Frontal cortex (tissue), 4 donors: ENCODE results near the gene SHROOM2. TPM values are rescaled to one million over a fixed set of nuclear protein-coding genes. Genes with fewer than 3 reads are reported as not detected.
"Not testable (repeated sequence)": the region's sequence is repeated elsewhere in the genome, so short reads cannot be mapped to it uniquely, and the experiment has no call there.

Experiments used
- DNase-seq, 2 donors: peaks; one replicate each; pipeline ENCODE4 v3.0.0; 2012; ENCODE audit warnings: low spot score in 2 of 2
- FAIRE-seq: peaks from 2 replicates; lab custom pipeline; 2012; peaks lifted over from hg19 to GRCh38; lab: Jason Lieb, UNC
- total RNA-seq: library from RNA; depleted of rRNA; stranded (reverse); fragments of >200 nt; gene quantifications from one replicate; pipeline ENCODE4 v1.2.3, GENCODE V29; 2014
- donor health status: control.
- donor health status: control.
- donor health status: control.

The SHROOM2 gene, protein sequence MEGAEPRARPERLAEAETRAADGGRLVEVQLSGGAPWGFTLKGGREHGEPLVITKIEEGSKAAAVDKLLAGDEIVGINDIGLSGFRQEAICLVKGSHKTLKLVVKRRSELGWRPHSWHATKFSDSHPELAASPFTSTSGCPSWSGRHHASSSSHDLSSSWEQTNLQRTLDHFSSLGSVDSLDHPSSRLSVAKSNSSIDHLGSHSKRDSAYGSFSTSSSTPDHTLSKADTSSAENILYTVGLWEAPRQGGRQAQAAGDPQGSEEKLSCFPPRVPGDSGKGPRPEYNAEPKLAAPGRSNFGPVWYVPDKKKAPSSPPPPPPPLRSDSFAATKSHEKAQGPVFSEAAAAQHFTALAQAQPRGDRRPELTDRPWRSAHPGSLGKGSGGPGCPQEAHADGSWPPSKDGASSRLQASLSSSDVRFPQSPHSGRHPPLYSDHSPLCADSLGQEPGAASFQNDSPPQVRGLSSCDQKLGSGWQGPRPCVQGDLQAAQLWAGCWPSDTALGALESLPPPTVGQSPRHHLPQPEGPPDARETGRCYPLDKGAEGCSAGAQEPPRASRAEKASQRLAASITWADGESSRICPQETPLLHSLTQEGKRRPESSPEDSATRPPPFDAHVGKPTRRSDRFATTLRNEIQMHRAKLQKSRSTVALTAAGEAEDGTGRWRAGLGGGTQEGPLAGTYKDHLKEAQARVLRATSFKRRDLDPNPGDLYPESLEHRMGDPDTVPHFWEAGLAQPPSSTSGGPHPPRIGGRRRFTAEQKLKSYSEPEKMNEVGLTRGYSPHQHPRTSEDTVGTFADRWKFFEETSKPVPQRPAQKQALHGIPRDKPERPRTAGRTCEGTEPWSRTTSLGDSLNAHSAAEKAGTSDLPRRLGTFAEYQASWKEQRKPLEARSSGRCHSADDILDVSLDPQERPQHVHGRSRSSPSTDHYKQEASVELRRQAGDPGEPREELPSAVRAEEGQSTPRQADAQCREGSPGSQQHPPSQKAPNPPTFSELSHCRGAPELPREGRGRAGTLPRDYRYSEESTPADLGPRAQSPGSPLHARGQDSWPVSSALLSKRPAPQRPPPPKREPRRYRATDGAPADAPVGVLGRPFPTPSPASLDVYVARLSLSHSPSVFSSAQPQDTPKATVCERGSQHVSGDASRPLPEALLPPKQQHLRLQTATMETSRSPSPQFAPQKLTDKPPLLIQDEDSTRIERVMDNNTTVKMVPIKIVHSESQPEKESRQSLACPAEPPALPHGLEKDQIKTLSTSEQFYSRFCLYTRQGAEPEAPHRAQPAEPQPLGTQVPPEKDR (N-terminal part only)
- total RNA-seq, result 19.2 TPM

DNA sequence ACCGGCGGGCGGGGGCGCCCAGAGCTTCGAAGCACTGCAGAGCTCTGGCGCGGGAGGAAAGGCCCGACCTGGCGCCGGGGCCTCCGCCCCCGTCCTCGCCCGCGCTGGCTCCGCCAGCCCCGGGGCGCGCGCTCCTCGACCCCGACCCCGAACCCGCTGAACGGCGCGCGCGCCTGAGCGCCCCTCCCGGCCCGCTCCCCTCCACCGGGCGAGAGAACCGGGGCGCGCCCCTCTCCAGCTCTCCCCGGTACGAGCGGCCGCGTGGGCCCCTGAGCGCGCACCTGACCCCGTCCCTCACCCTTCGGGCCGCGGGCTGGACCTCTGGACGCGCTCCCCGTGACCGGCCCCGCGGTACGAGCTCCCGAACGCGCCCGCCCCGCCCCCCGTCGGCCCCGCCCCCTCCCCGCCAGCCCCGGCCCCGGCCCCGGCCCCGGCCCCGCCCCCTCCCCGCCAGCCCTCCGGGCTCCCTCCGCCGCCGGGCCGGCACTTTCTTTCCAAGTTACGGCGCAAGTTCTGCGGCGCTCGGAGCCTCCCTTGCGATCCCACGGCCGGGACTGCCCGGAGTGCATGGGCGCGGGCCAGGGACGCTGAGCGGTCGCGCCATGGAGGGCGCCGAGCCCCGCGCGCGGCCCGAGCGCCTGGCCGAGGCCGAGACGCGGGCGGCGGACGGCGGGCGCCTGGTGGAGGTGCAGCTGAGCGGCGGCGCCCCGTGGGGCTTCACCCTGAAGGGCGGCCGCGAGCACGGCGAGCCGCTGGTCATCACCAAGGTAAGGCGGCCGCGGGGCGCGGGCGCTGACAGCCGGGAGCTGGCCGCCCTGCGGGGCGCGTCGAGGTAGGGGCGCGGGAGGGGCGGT is at the start of gene SHROOM2:
Gene SHROOM2, plus strand, starts transcription at position 486 of the 854 bp plus-strand sequence. Its CDS starts 117 bp downstream, at position 603.
- FAIRE-seq, result no peak
- DNase-seq, result peak in 1 of 2 donors; percentile 18

DNA sequence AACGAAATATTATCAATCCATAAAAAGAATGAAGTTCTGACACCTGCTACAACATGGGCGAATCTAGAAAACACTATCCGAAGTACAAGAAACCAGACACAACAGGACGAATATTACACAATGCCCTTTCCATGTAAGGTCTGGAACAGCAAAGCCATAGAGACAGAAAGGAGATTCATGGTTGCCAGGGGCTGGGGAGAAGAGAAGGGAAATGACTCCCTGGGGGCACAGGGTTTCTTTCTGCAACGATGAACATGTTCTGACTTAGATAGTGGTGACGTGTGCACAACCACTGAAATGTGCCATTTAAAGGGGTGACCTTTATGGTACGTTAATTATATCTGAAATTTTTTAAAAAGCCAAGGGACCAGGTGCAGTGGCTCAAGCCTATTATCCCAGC is 48.9 kb upstream of the SHROOM2 start:
- DNase-seq (no peak), FAIRE-seq (no peak)

DNA sequence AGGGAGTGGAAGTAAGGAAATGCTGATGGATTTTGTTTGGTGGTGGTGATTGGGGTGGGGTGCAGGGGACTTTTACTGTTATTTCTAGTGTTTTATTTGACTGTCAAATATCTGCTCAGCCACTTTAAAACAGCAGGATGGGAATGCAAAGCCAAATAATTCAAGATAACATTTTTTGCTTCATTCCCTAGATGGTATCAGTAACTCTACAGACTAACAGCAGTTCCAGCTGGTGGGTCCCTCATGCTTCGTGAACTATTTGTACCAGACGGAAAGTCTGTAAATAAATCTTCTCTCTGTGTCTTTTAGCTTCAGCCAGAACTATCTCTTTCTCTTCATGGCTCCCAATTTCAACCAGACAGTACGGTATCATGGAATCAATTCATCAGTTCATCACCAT is 48.1 kb upstream of the SHROOM2 start:
- no peak for DNase-seq
- no peak for FAIRE-seq

DNA sequence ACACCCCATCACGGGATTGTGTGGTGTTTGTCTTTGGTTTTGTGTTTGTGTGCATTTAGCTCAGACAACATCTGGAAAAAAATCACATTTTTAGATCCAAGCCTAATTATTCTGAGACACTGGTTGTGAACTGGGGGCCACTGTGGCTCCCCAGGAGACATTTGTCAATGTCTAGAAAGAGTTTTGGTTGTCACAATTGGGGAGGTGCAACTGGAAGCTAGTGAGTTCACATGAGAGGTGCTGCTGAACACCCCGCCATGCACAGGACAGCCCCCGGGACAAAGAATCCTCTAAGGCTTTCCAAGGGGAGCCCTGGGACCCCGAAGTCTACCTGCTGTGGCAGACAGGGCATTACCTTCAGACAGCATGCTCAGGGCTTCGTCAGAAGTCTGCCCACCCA is 47.1 kb upstream of the SHROOM2 start:
- no peak for DNase-seq
- FAIRE-seq, result no peak

DNA sequence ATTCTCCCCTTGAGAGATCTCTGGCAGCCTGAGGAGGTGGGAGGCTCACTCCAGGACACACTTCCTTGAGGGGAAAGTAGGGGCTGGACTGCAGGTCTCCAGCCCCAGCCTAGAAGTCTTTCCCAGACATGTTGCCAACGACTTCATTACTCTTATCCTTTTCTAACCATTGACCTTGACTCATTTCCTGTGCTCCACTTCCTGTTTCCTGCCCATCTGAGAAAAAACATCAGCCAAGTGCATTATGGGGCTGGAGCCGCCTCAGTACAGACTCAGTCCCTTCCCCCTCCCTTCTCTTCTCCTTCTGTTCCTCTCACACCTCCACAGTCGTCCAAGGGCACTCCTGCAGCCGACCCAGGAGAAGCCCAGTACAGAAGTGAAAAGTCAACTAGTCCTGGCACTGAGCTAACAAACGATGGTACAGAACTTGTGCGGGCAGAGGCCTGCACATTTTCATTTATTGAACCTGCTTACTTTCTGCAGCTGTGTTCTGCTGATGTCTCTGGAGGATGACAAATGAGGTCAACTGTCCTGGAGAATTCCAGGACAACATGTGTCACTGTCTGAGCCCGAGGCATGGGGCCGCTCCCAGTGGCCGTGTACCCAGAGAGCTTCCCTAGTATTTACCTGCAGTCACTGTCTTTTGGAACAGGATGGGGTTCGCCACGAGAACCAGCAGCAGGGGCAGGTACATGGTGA is 40.7 kb upstream of the SHROOM2 start:
- FAIRE-seq (no peak), DNase-seq (no peak)

DNA sequence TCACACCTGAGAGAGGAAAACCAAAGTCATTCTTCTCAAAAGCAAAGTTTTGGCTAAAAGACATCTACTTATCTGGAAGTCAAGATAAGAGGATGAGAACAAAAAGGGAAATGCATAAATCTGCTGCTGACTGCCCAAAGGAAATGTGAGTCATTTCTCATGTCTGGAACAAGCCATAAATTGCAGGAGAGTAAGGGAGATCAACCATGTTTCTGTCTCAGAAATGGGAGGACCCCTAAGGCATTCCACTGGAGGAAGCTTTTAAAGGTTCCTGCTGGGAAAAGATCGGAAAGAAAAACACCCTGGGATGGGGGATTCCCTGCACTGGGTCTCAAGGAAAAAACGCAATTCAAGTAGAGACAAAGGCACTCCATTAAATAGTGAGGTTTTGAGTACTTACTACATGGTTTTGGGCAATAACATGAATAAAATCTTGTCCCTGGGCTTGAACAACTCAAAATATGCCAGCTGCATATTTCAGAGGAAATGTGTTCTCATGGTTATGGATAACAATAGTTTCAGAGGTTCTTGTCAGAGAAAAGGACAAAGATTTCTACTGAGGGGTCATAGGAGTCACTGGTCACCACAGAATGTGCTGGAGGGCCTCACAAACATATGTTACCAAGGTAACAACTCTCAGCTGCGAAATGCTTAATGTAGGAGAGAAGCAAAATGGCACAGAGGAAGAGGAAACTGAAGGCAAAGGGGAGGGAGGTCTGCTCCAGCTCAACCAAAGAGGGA is 39.9 kb upstream of the SHROOM2 start:
- FAIRE-seq (no peak), DNase-seq (no peak)

DNA sequence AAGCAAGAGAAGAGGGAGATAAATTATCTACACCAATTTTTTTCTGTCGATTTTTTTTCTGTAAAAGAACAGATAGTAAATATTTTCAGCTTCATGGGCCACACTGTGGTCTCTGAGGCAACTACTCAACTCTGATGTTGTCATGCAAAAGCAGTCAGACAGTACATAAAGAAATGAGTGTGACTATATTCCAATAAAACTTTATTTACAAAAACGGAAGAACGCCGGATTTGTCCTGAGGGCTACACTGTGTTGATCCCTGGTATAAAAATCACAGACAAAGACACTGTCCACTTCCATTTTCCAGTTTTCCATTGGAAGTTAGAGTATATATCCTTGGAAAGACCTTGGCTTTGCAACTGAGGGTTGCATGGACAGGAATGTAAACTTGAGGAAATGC is 38.6 kb upstream of the SHROOM2 start:
- FAIRE-seq (no peak), DNase-seq (no peak)

DNA sequence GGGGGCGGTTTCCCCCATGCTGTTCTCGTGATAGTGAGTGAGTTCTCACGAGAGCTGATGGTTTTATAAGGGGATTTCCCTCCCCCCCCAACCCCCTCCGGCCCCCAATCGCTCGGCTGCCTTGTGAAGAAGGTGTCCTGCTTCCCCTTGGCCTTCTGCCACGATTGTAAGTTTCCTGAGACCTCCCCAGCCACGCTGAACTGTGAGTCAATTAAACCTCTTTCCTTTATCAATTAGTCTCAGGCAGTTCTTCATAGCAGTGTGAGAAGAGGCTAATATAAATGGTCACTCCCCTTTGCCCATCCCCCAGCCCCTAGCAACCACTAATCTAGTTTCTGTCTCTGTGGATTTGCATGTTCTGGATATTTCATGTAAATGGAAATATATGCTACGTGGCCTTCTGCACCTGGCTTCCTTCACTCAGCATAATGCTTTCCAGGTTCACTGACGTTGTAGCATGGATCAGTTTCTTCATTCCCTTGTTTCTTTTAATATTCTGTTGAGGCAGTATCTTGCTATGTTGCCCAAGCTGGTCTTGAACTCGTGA is 37.0 kb upstream of the SHROOM2 start:
- DNase-seq (no peak), FAIRE-seq (no peak)

DNA sequence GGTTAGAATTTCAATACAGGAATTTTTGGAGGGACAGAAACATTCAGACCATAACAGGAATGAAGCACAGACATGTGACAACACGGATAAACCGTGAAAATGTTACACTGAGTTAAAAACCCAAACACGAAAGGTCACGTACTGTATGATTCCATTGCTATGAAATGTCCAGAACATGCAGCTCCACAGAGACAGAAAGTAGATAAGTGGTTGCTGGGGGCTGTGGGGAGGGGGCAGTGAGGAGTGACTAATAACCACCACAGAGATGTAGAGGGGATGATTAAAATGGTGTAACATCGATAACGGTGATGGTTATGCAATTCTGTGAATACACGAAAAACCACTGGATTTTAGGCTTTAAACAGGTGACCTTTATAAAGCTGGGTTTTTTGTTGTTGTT is 28.9 kb upstream of the SHROOM2 start:
- FAIRE-seq, result no peak

DNA sequence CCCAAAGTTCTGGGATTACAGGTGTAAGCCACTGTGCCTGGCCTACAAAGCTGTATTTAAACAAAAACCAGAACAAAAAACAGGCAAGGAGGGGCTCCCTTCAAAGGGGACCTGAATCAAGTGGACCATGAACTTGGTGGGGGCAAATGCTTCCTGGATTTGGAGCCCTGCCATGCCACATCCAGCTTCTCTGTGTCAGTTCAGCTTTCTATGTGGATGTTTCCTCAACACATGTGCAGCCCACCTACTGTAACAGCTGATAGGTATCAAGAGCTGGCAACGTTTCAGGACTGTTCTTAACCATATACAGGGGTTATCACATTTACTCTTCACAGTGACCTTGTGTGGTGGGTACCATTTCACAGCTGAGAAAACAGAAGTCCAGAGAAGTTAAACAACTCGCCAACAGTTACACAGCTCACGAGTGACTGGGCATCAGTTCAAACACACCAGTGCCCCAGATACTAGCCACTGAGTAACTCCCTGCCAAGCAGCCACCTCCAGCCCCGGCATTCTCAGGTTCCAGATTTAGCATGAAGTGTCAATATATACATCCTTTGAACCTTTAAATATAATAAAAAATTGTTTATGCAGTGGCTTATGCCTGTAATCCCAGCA is 28.1 kb upstream of the SHROOM2 start:
- FAIRE-seq (no peak), DNase-seq (no peak)

More for the DNA sequence above, 28.9 kb upstream of the SHROOM2 start:
- no peak for DNase-seq

DNA sequence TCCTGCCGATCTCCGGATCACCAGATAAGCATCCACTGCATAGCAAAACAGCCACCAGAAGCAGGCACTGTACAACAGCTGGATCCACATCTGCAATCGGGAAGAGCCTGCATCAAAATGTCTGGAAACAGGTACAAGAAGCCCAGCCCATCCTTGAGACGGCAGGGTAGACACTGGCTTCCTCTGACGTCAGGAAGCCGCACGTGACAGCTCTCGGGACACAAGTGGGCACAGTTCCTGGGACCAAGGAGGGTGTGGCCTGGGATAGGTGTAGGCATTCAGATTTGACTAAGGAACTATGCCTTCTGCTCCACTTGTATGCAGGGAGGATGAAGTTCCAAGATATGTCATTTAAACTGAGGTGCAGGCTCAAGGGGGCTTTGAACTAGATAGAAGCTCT is 26.9 kb upstream of the SHROOM2 start:
- DNase-seq (no peak), FAIRE-seq (no peak)

DNA sequence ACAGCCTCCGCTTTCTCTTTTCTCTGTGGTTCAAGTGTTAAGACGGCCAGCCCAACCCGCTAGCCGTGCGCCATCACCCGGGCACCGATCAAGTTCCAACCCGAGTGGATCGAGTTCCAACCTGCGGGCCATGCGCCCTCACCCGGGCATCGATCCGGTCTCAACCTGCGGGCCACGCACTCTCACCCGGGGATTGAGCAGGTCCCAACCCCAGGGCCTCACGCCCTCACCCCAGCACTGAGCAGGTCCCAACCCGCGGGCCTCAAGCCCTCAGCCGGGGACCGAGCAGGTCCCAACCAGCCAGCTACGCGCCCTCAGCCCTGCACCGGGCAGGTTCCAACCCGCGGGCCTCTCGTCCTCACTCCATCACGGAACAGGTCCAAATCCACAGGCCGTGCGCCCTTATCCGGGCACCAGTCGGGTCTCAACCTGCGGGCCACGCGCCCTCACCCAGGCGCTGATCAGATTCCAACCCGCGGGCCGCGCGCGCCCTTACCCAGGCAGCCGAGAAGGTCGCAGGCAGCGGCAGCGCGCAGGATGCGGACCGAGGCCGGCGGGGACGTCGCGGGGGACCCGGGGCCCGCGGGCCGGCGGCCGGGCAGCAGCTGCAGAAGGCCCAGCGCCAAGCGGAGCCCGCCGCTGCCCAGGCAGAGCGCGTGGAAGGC is 21.0 kb upstream of the SHROOM2 start:
- FAIRE-seq (no peak), DNase-seq (no peak)

DNA sequence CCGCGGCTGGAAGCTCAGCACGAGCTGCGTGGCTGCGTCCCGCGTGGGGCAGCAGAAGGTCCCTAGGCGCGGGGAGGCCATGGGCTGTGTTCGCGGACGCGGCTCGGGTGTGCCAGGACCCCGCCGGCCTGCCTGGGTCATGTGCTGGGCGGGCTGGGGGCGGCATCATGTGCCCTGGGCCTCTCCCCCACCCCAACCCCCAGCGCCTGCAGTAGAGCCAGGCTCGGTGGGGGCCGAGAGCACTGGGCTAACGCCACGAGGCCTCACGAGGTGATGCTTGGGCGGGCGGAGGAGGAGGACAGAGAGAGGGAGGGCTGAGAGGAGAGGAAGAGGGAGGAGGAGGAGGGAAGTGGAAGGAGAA is 20.5 kb upstream of the SHROOM2 start, which contains the start of gene GPR143:
Gene GPR143, minus strand, starts transcription at position 111 of the 361 bp plus-strand sequence. Its CDS starts 30 bp downstream, at position 81.
- FAIRE-seq, result no peak
- no peak for DNase-seq

DNA sequence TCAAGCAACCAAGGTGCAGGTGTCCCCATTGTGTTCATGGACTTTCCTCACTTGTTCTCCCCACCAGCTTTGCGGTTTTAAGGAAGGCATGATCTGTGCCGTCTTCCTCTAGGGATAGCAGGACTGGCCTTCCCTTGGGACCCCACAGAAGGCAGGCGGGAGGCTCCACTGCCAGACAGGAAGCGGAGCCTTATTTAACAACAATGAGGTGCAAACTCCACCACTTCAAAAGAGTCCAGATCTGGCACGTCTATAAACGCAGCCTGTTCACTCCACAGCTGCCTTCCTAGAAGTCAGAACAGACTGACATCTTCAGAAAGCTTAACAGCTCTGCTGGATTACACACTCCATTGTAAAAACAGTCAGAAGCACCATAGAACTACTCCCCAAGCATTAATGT is 18.9 kb upstream of the SHROOM2 start:
- DNase-seq, result no peak

DNA sequence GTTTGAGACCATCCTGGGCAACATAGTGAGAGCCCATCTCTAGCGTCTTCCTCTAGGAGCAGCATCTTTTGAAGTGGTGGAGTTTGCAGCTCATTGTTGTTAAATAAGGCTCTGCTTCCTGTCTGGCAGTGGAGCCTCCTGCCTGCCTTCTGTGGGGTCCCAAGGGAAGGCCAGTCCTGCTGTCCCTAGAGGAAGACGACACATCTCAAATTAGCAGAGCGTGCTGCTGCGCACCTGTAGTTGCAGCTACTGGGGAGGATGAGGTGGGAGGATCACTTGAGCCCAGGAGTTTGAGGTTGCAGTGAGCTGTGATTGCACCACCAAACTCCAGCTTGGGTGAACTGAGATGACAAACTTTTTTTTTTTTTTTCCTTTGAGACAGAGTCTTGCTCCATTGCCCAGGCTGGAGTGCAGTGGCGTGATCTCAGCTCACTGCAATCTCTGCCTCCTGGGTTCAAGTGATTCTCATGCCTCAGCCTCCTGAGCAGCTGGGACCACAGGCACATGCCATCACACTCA is 17.8 kb upstream of the SHROOM2 start:
- DNase-seq, FAIRE-seq: not testable (repeated sequence)

More for the DNA sequence above, 18.9 kb upstream of the SHROOM2 start:
- no peak for FAIRE-seq

DNA sequence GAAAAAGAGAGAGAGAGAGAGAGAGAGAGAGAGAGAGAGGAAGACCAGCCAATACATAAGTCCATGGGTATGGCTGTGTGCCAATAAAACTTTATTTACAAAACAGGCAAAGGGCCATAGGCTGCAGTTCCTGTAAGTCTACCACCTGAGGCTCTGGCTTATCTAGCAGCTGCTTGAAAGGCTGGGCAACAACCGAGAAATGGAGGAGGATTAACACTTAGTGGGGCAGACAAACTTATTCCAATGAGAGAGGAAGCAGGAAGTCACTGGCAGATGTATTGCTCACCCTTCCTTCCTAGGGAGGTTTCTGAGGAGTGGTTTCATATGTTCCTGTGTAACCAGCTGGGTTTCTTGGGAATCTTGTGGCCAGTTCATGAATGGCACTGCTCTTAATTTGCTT is 15.9 kb upstream of the SHROOM2 start:
- no peak for DNase-seq
- FAIRE-seq, result no peak
